Right lobe of liver (tissue), 6 donors: ENCODE data around the gene KLF5. TPM values are rescaled to one million over a fixed set of nuclear protein-coding genes. Genes with fewer than 3 reads are reported as not detected.

ENCODE experiments used
- ATAC-seq, 4 donors: fragments of 200-7000 bp; cut with Tn5 transposase; one replicate each; pipeline ENCODE4 v1.9.1; 2020; ENCODE audit warnings: mild to moderate bottlenecking in 4 of 4, moderate library complexity in 4 of 4
- DNase-seq, 3 donors: peaks; one replicate each; pipeline ENCODE4 v3.0.0-alpha.2; 2020
- H3K27ac ChIP-seq, 3 donors: fragments of 200-600 bp; one replicate each; pipeline ENCODE4 v1.8.0; 2022
- H3K27me3 ChIP-seq, 2 donors: fragments of 200-600 bp; one replicate each; pipeline ENCODE4 v1.8.0; 2022
- H3K36me3 ChIP-seq, 4 donors: fragments of 200-600 bp; sonication (generic) in 1 of 4; one replicate each; pipeline versions ENCODE4 v1.5.1 to v1.8.0; 2017 to 2022; ENCODE audit warnings: control low read depth in 1 of 4
- H3K4me1 ChIP-seq, 4 donors: fragments of 200-600 bp; sonication (generic) in 1 of 4; one replicate each; pipeline versions ENCODE4 v1.5.1 to v1.8.0; 2017 to 2022; ENCODE audit warnings: control low read depth in 1 of 4
- H3K4me3 ChIP-seq, 3 donors: fragments of 200-600 bp; one replicate each; pipeline ENCODE4 v1.8.0; 2022
- H3K9me3 ChIP-seq, 4 donors: fragments of 200-600 bp; sonication (generic) in 1 of 4; one replicate each; pipeline versions ENCODE4 v1.5.1 to v1.8.0; 2017 to 2022; ENCODE audit warnings: control low read depth in 1 of 4
- CTCF ChIP-seq, 4 donors: fragments of 200-600 bp in 3 of 4; fragments of 450-650 bp in 1 of 4; IDR thresholded peaks; one replicate each; pipeline versions ENCODE4 v1.5.1 to v1.8.0; 2016 to 2022; ENCODE audit warnings: antibody characterized with exemption in 4 of 4, mild to moderate bottlenecking in 2 of 4
- POLR2A ChIP-seq: fragments of 450-650 bp; IDR thresholded peaks from one replicate; pipeline ENCODE4 v1.6.1; 2017; ENCODE audit warnings: antibody characterized with exemption, mild to moderate bottlenecking
- WGBS: methylation state at CpG from one replicate; pipeline ENCODE4 v1.1.6; 2018; ENCODE audit warnings: low coverage, low lambda C conversion rate; ENCODE audit not compliant: insufficient coverage; ENCODE audit errors: missing lambda C conversion rate; 5-methylcytosine and 5-hydroxymethylcytosine counted together
- intact Hi-C, 2 donors: fragments of 100-400 bp; cut with DNase I; formaldehyde crosslinking; loops; one replicate each; pipeline versions ENCODE4 v1.11.2 to v1.14.1; 2022
- total RNA-seq, 6 experiments: library from RNA; depleted of rRNA in 2 of 6; stranded (reverse); fragments of >200 nt in 2 of 6; fragmentation: NEBNext Ultra II Directional in 3 of 6; extraction: Animal tissue kit (Norgen Biotek cat#: 25700) in 3 of 6; gene quantifications; one replicate each; pipeline versions ENCODE4 v1.1.0 to v1.2.4, GENCODE V29; 2016 to 2023
- donor health status: DM: no; HTN: yes; CAD: no.
- donor health status: DM: no; HTN: no; CAD: no.
- donor health status: DM: no; HTN: no; CAD: no.
- donor health status: DM: no; HTN: yes; CAD: no.
- donor health status: DM: no; HTN: yes; CAD: no.

KLF5 gene
- total RNA-seq, 6 experiments from 2014 or later, result 0.29 to 4.2 (median 0.74) TPM

DNA sequence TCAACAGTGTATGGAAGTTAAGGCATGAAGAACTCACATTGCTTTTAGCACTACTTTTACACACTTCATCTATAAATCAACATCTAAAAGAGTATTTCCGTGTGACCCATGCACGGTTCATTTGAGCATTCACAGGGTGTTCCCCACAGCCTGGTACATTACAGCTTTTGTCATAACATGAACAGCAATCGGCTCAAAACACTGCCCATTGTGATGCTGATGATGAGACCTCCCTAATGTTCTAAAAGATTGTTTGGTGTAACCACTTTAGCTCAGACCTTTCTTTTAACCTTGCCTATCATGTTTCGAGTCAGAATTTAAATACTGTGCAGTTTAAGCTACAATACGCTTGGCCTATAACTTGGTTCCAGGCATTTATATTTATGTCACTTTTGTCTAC lies 4.1 kb upstream of the KLF5 start:
- WGBS, result 54% methylated on average over 5 of the region's 5 CpGs
- no peak for ATAC-seq
- Histone ChIP-seq H3K27me3 (peaks cover 0 to 2% of the 10 kb centered on the region in 2 donors), H3K9me3 (no peaks in the 10 kb centered on the region), H3K27ac (no peak overlapping the region), H3K4me3 (no peak overlapping the region), H3K36me3 (no peaks in the 10 kb centered on the region), H3K4me1 (no peaks in the 10 kb centered on the region)
- no peak for DNase-seq
- TF ChIP-seq CTCF (IDR thresholded peaks at IDR 0.05), result no peak
- TF ChIP-seq POLR2A, result no peak
- intact Hi-C loops, result no loop called here

DNA sequence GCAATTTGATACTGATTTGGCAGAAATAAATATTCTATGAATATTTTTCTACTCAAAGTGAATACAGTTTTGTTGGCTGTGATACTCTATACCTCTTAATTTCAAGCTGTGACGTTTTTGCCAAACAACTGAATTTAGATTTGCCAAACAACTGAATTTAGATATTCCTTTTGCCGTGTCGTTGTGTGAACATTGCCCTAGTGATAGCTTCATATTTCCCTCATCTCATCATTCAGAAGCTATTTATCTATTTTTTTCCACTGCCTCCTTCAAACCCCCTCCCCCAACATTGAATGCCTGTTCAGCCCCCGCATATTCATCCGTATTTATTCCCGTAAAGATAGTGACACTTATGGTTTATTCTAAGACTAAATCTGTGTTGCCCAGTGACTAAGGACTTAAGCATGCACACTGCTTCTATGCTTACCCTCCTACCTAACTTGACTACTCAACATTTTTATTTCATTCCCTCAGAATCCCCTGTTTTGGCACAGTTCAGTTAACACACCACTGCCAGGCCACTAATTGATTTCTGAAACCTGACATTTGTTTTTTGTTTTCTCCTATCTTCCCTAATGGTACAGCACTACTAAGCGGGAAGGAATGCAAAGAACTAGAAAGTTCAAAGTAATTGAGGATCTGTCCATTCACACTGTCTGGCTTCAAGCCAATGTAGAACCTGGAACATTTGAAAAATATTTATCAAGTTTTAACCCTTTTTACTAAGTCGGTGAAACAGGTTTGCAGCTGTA lies 2.8 kb upstream of the KLF5 start:
- Histone ChIP-seq H3K4me1 (no peaks in the 10 kb centered on the region), H3K27me3 (peaks cover 0 to 2% of the 10 kb centered on the region in 2 donors), H3K27ac (no peak overlapping the region), H3K36me3 (no peaks in the 10 kb centered on the region), H3K4me3 (no peak overlapping the region), H3K9me3 (no peaks in the 10 kb centered on the region)
- intact Hi-C loops, result no loop called here
- TF ChIP-seq POLR2A (no peak), CTCF (IDR thresholded peaks at IDR 0.05) (no peak)
- 56% methylated on average over 8 of the region's 8 CpGs for WGBS
- DNase-seq, result no peak
- no peak for ATAC-seq

GRCh38 chr13:73056565-73056962 lies 2.2 kb upstream of the KLF5 start:
- TF ChIP-seq POLR2A, result no peak
- no peak for TF ChIP-seq CTCF (IDR thresholded peaks at IDR 0.05)
- Histone ChIP-seq H3K27me3 (peaks cover 0 to 2% of the 10 kb centered on the region in 2 donors), H3K4me1 (no peaks in the 10 kb centered on the region), H3K36me3 (no peaks in the 10 kb centered on the region), H3K9me3 (no peaks in the 10 kb centered on the region), H3K27ac (no peak overlapping the region), H3K4me3 (no peak overlapping the region)
- DNase-seq (no peak), ATAC-seq (no peak)
- intact Hi-C loops, result no loop called here
- 87% methylated on average over 4 of the region's 4 CpGs for WGBS

DNA sequence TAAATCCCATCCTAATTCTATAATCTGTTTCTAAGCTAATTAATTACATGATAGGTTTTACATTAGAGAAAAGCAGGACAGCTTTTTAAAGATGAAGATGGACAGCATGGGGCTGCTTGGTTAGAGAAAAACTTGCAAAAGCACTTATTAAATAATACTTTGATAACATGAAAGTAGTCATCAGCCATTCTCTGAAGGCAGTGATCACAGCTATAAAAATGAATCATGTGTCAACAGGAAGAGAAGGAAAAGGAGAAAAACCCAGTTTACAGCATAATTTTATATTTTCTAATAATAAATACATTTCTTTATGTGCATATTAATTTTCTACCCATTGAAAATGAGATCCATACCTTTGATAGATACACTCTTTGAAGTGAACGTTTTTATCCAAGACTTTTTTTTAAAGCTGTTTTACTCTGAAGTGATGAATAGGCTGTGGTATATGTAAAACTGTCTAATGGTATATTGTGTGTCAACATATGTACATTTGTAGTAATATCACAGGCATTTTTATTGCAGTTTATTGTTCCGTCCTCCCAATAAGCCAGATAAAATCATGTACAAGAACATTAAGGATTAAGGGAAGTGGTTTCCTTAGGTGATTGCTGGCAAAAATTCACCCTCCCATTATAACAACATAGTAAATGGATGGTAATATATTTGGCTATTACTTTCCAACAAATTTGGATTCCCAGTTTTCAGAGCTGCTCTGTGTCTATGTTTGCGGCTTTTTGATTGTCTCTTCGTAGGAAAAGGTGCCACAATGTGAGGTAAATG lies 1.3 kb upstream of the KLF5 start:
- Histone ChIP-seq H3K4me1 (no peaks in the 10 kb centered on the region), H3K27ac (no peak overlapping the region), H3K36me3 (no peaks in the 10 kb centered on the region), H3K27me3 (peaks cover 0 to 2% of the 10 kb centered on the region in 2 donors), H3K9me3 (no peaks in the 10 kb centered on the region), H3K4me3 (no peak overlapping the region)
- 47% methylated on average over 4 of the region's 4 CpGs for WGBS
- intact Hi-C loops, result no loop called here
- ATAC-seq (no peak), DNase-seq (no peak)
- TF ChIP-seq CTCF (IDR thresholded peaks at IDR 0.05) (no peak), POLR2A (no peak)
